KMS-11 (cell line): ENCODE data around the gene ESM1.

Experiments
- H2AFZ ChIP-seq: fragments of 200-600 bp; sonication (generic); 2 replicates; pipeline ENCODE4 v1.6.1; 2016; ENCODE audit warnings: antibody characterized with exemption, mixed run types, low read depth
- H3K27ac ChIP-seq: fragments of 200-600 bp; sonication (generic); 2 replicates; pipeline ENCODE4 v1.6.1; 2016; ENCODE audit warnings: mild to moderate bottlenecking, mixed run types
- H3K27me3 ChIP-seq: fragments of 200-600 bp; sonication (generic); 2 replicates; pipeline ENCODE4 v1.6.1; 2017; ENCODE audit warnings: mild to moderate bottlenecking, low read depth, mixed run types, moderate library complexity; ENCODE audit not compliant: insufficient read depth
- H3K36me3 ChIP-seq: fragments of 200-600 bp; sonication (generic); 2 replicates; pipeline ENCODE4 v1.6.1; 2017; ENCODE audit warnings: mild to moderate bottlenecking, mixed run types; ENCODE audit not compliant: insufficient read depth
- H3K4me1 ChIP-seq: fragments of 200-600 bp; sonication (generic); 2 replicates; pipeline ENCODE4 v1.6.1; 2016; ENCODE audit warnings: mild to moderate bottlenecking, low read depth, mixed run types; ENCODE audit not compliant: poor library complexity, severe bottlenecking
- H3K4me2 ChIP-seq: fragments of 200-600 bp; sonication (generic); 2 replicates; pipeline ENCODE4 v1.7.0; 2016; ENCODE audit warnings: mild to moderate bottlenecking, mixed run types
- H3K4me3 ChIP-seq: fragments of 200-600 bp; sonication (generic); IDR thresholded peaks from 2 replicates; pipeline ENCODE4 v1.6.1; 2017; ENCODE audit warnings: low read depth, low read length, mixed read lengths; ENCODE audit not compliant: insufficient read depth
- H3K79me2 ChIP-seq: fragments of 200-600 bp; sonication (generic); 2 replicates; pipeline ENCODE4 v1.6.1; 2016; ENCODE audit warnings: low read depth, mixed run types; ENCODE audit not compliant: insufficient read depth
- H3K9ac ChIP-seq: fragments of 200-600 bp; sonication (generic); 2 replicates; pipeline ENCODE4 v1.6.1; 2016; ENCODE audit warnings: mild to moderate bottlenecking, mixed run types
- H4K20me1 ChIP-seq: fragments of 200-600 bp; sonication (generic); 2 replicates; pipeline ENCODE4 v1.6.1; 2016; ENCODE audit warnings: mild to moderate bottlenecking, mixed run types; ENCODE audit not compliant: insufficient read depth
- CTCF ChIP-seq: fragments of 200-600 bp; sonication (generic); conservative IDR thresholded peaks from 2 replicates; pipeline ENCODE4 v1.6.1; 2017; ENCODE audit warnings: low read depth, mild to moderate bottlenecking, antibody characterized with exemption, low read length, moderate library complexity, mixed read lengths

The ESM1 gene

GRCh38 chr5:55030220-55030619 lies 44.8 kb upstream of the ESM1 start:
- Histone ChIP-seq H2AFZ (no peak overlapping the region), H3K27ac (no peak overlapping the region), H3K27me3 (no peaks in the 10 kb centered on the region), H3K9ac (no peak overlapping the region), H3K4me3 (no peak overlapping the region), H3K4me2 (no peak overlapping the region), H3K79me2 (no peaks in the 10 kb centered on the region), H3K4me1 (no peaks in the 10 kb centered on the region), H4K20me1 (no peaks in the 10 kb centered on the region), H3K36me3 (no peaks in the 10 kb centered on the region)
- TF ChIP-seq CTCF, result no peak

GRCh38 chr5:55027595-55027994 lies 42.2 kb upstream of the ESM1 start:
- Histone ChIP-seq H3K36me3 (no peaks in the 10 kb centered on the region), H2AFZ (no peak overlapping the region)

GRCh38 chr5:55022450-55022849 lies 37.1 kb upstream of the ESM1 start:
- H3K79me2 ChIP-seq, result no peaks in the 10 kb centered on the region
- H3K27me3 ChIP-seq, result no peaks in the 10 kb centered on the region
- no peak for TF ChIP-seq CTCF
- no peak overlapping the region for H3K9ac ChIP-seq
- H3K4me3 ChIP-seq, result no peak overlapping the region
- no peaks in the 10 kb centered on the region for H3K4me1 ChIP-seq
- no peak overlapping the region for H3K27ac ChIP-seq
- H4K20me1 ChIP-seq, result no peaks in the 10 kb centered on the region
- H2AFZ ChIP-seq, result no peak overlapping the region
- H3K36me3 ChIP-seq, result no peaks in the 10 kb centered on the region
- H3K4me2 ChIP-seq, result no peak overlapping the region

More at GRCh38 chr5:55027595-55027994, 42.2 kb upstream of the ESM1 start:
- Histone ChIP-seq H3K4me3 (no peak overlapping the region), H3K4me2 (no peak overlapping the region), H3K27me3 (no peaks in the 10 kb centered on the region), H3K9ac (no peak overlapping the region), H3K27ac (no peak overlapping the region), H3K4me1 (no peaks in the 10 kb centered on the region), H3K79me2 (no peaks in the 10 kb centered on the region), H4K20me1 (no peaks in the 10 kb centered on the region)
- TF ChIP-seq CTCF, result no peak

DNA sequence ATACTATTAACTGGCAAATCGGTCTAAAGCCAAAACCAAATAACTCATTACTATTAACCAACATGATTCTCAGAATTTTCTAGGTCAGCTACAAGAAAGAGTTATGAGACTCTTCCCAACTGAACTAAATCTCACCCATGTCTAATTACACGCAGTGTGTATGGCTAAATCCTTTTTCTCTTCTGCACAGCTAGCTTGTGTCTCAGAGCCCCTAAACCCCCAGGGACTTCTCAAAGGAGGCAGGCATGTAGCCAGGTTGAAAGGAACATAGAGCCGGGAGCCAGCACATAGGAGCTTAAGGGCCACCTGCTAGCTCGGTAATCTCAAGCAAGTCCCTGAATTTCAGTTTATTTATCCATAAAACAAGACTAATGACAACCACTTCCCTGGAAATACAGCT lies 36.4 kb upstream of the ESM1 start:
- Histone ChIP-seq H4K20me1 (no peaks in the 10 kb centered on the region), H3K4me3 (no peak overlapping the region), H3K4me1 (no peaks in the 10 kb centered on the region), H3K36me3 (no peaks in the 10 kb centered on the region), H3K27ac (no peak overlapping the region), H2AFZ (no peak overlapping the region), H3K4me2 (no peak overlapping the region), H3K9ac (no peak overlapping the region), H3K27me3 (no peaks in the 10 kb centered on the region), H3K79me2 (no peaks in the 10 kb centered on the region)
- no peak for TF ChIP-seq CTCF
